ENCODE measurements around the gene KRT15. TPM values are rescaled to one million over a fixed set of nuclear protein-coding genes. Genes with fewer than 3 reads are reported as not detected.

Gene KRT15
- polyA plus RNA-seq, 1 of the 3 experiments (the other 2 are of a cell fraction): 16.9 TPM

- no peaks in the 10 kb centered on the region for H3K36me3 ChIP-seq (replicated peaks in 1 of 2; ENCODE audit: control insufficient read depth in 1 of 2, insufficient read depth in 2 of 2, low read length in 1 of 2)
- TF ChIP-seq, protein P1, sequence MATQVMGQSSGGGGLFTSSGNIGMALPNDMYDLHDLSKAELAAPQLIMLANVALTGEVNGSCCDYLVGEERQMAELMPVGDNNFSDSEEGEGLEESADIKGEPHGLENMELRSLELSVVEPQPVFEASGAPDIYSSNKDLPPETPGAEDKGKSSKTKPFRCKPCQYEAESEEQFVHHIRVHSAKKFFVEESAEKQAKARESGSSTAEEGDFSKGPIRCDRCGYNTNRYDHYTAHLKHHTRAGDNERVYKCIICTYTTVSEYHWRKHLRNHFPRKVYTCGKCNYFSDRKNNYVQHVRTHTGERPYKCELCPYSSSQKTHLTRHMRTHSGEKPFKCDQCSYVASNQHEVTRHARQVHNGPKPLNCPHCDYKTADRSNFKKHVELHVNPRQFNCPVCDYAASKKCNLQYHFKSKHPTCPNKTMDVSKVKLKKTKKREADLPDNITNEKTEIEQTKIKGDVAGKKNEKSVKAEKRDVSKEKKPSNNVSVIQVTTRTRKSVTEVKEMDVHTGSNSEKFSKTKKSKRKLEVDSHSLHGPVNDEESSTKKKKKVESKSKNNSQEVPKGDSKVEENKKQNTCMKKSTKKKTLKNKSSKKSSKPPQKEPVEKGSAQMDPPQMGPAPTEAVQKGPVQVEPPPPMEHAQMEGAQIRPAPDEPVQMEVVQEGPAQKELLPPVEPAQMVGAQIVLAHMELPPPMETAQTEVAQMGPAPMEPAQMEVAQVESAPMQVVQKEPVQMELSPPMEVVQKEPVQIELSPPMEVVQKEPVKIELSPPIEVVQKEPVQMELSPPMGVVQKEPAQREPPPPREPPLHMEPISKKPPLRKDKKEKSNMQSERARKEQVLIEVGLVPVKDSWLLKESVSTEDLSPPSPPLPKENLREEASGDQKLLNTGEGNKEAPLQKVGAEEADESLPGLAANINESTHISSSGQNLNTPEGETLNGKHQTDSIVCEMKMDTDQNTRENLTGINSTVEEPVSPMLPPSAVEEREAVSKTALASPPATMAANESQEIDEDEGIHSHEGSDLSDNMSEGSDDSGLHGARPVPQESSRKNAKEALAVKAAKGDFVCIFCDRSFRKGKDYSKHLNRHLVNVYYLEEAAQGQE (IDR thresholded peaks at IDR 0.05; ENCODE audit: low read depth, low read length): no peak
- TF ChIP-seq FOXM1 (IDR thresholded peaks at IDR 0.05; ENCODE audit: low read depth): no peak
- no peak for TF ChIP-seq CHD2 (IDR thresholded peaks at IDR 0.05; ENCODE audit: low read length, partially characterized antibody)
- TF ChIP-seq ZBTB33 (IDR thresholded peaks at IDR 0.05; ENCODE audit: borderline replicate concordance, low read depth): no peak
- no peak for TF ChIP-seq GATA2 (CRISPR knock-in tag; IDR thresholded peaks at IDR 0.05)
- TF ChIP-seq MEF2A (IDR thresholded peaks at IDR 0.05; ENCODE audit: borderline replicate concordance, low read depth): no peak
- no peak for TF ChIP-seq GABPA (IDR thresholded peaks at IDR 0.05; ENCODE audit: low read depth)
- H3K27ac ChIP-seq (ENCODE audit: low read depth in 2 of 2, low read length in 1 of 2): no peak within 1 kb of the TSS
- CTCF ChIA-PET: interaction anchor here (0.9 to 1.5 kb wide), 3 partner anchors 11 to 196 kb away, joined by 3 read pairs; no protein-coding TSS in a partner anchor
- POLR2A ChIA-PET: no interaction called here
- H2AFZ ChIP-seq (ENCODE audit: low read depth): no peak within 1 kb of the TSS
- 100% methylated on average over 1 of the region's 14 CpGs for WGBS (ENCODE audit: low lambda C conversion rate)
- H3K4me1 ChIP-seq (ENCODE audit: control insufficient read depth in 1 of 2, insufficient read depth in 2 of 2, low read depth in 1 of 2, low read length in 1 of 2): peaks cover 11% of the 10 kb centered on the region in 2 experiments; a peak in 2 of 4 replicates
- H3K4me3 ChIP-seq (ENCODE audit: low read depth in 2 of 2, low read length in 1 of 2): no peak within 1 kb of the TSS
- H3K4me2 ChIP-seq: no peak within 1 kb of the TSS
- H3K27me3 ChIP-seq (ENCODE audit: insufficient read depth): no peaks in the 10 kb centered on the region
- no peaks in the 10 kb centered on the region for H3K79me2 ChIP-seq (ENCODE audit: insufficient read depth)
- no peaks in the 10 kb centered on the region for H3F3A ChIP-seq (replicated peaks; ENCODE audit: insufficient read depth)
- H3K9me3 ChIP-seq: no peaks in the 10 kb centered on the region; the same call in 1 of the 2 replicates
- no peak within 1 kb of the TSS for H3K9ac ChIP-seq
- DNase-seq: no peak
- H4K20me1 ChIP-seq (ENCODE audit: insufficient read depth): no peaks in the 10 kb centered on the region
- H3K9me2 ChIP-seq: no peaks in the 10 kb centered on the region
These were observed 51.7 kb downstream of the KRT15 start, which contains the start of gene KRT32 for GRCh38 chr17:41466988-41467387. KRT32 (minus strand) TSS chr17:41467386; CDS start chr17:41467325, 61 bp downstream.

DNA sequence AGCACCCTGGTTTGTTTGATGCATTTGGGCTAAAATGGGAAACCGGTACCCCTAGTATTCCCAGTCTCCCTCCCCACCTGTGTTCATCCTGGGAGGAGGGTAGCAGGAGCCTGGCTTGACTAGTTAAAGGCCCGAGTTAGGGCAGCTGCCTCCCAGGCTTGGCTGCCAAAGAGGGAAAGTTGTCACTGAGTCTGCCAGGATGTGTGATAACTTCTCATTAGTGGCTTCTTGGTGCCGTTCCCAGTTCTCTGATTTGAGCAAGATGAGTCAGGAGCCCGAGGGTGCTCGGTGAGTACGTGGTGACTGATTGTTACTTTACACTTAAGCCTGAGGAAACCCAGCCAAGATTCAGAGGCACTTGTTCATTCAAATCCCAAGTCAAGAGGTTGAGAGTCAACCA, 54.0 kb downstream of the KRT15 start:
- H3K36me3 ChIP-seq (replicated peaks in 1 of 2; ENCODE audit: control insufficient read depth in 1 of 2, insufficient read depth in 2 of 2, low read length in 1 of 2): no peaks in the 10 kb centered on the region
- ChIA-PET CTCF (interaction anchor here (1.2 kb wide), 1 partner anchor 84 kb away, joined by 7 read pairs; no protein-coding TSS in a partner anchor), POLR2A (no interaction called here)
- no peak overlapping the region for H2AFZ ChIP-seq (ENCODE audit: low read depth)
- H3K4me3 ChIP-seq (ENCODE audit: low read depth in 2 of 2, low read length in 1 of 2): no peak overlapping the region
- H3K9ac ChIP-seq: no peak overlapping the region
- no peak overlapping the region for H3K27ac ChIP-seq (ENCODE audit: low read depth in 2 of 2, low read length in 1 of 2)
- no peaks in the 10 kb centered on the region for H3K27me3 ChIP-seq (ENCODE audit: insufficient read depth)
- 14% methylated on average over 5 of the region's 6 CpGs for WGBS (ENCODE audit: low lambda C conversion rate)
- peak overlapping the region; percentile 41; the same call in 1 of the 2 replicates for H3K4me2 ChIP-seq
- no peaks in the 10 kb centered on the region for H3K9me2 ChIP-seq
- DNase-seq: no peak
- H3K9me3 ChIP-seq: no peaks in the 10 kb centered on the region
- no peaks in the 10 kb centered on the region for H4K20me1 ChIP-seq (ENCODE audit: insufficient read depth)
- peaks cover 11 to 17% of the 10 kb centered on the region in 2 experiments; a peak in 2 of 4 replicates for H3K4me1 ChIP-seq (ENCODE audit: control insufficient read depth in 1 of 2, insufficient read depth in 2 of 2, low read depth in 1 of 2, low read length in 1 of 2)
- no peaks in the 10 kb centered on the region for H3K79me2 ChIP-seq (ENCODE audit: insufficient read depth)
- H3F3A ChIP-seq (replicated peaks; ENCODE audit: insufficient read depth): no peaks in the 10 kb centered on the region
- TF ChIP-seq FOXM1 (IDR thresholded peaks at IDR 0.05; ENCODE audit: low read depth) (no peak), TAF1 (IDR thresholded peaks at IDR 0.05; ENCODE audit: borderline replicate concordance, low read depth, low read length) (no peak), FOSL2 (IDR thresholded peaks at IDR 0.05; ENCODE audit: borderline replicate concordance, low read depth) (peak; percentile 62; the same call in 1 of the 2 replicates), JUND (IDR thresholded peaks at IDR 0.05) (peak; percentile 18; the same call in 1 of the 2 replicates), MXI1 (IDR thresholded peaks at IDR 0.05; ENCODE audit: low read depth, low read length) (no peak), IRF3 (IDR thresholded peaks at IDR 0.05; ENCODE audit: low read depth, low read length) (no peak), USF2 (IDR thresholded peaks at IDR 0.05; ENCODE audit: borderline replicate concordance, low read depth, low read length) (no peak), GATA2 (CRISPR knock-in tag; IDR thresholded peaks at IDR 0.05) (no peak), RFX5 (IDR thresholded peaks at IDR 0.05; ENCODE audit: low read length) (no peak), MEF2A (IDR thresholded peaks at IDR 0.05; ENCODE audit: borderline replicate concordance, low read depth) (no peak), POLR2AphosphoS5 (IDR thresholded peaks at IDR 0.05; ENCODE audit: low read depth, low read length) (no peak), TCF12 (IDR thresholded peaks at IDR 0.05) (peak; percentile 36; the same call in 1 of the 2 replicates), NFIC (IDR thresholded peaks at IDR 0.05; ENCODE audit: borderline replicate concordance) (peak; percentile 65), EZH2phosphoT487 (IDR thresholded peaks at IDR 0.05; ENCODE audit: borderline replicate concordance, low read depth) (no peak)

Data from SK-N-SH (cell line).